HepG2 (cell line): ENCODE results near the gene UBASH3A. TPM values are rescaled to one million over a fixed set of nuclear protein-coding genes. Genes with fewer than 3 reads are reported as not detected.

ENCODE experiments used
- ATAC-seq: fragments of 200-7000 bp; cut with Tn5 transposase; 3 replicates; pipeline ENCODE4 v1.9.1; 2020; ENCODE audit warnings: mild to moderate bottlenecking, moderate library complexity
- BruUV-seq: library from RNA; stranded (reverse); fragments of 400-500 nt; replicated peaks from 2 replicates; lab custom pipeline; 2021; lab: Mats Ljungman, UMichigan
- CTCF ChIA-PET: fragments of 300-600 bp; formaldehyde crosslinking; extraction: SDS; loops from one replicate; lab custom pipeline; 2021; ENCODE audit warnings: low total read pairs, inconsistent platforms, low intra/inter-chr PET ratio; lab: Yijun Ruan, JAX
- POLR2A ChIA-PET: fragments of 350-600 bp; sonication (Branson Sonifier 250); formaldehyde crosslinking; loops from one replicate; lab custom pipeline; 2020; ENCODE audit warnings: antibody characterized with exemption, inconsistent platforms; lab: Yijun Ruan, JAX
- DNase-seq: peaks from one replicate; pipeline ENCODE4 v3.0.0-alpha.2; 2015; ENCODE audit warnings: low spot score
- FAIRE-seq: peaks from 3 replicates; lab custom pipeline; 2011; peaks lifted over from hg19 to GRCh38; lab: Jason Lieb, UNC
- H2AFZ ChIP-seq: one replicate; pipeline ENCODE4 v1.6.1; 2011; ENCODE audit warnings: low read length, inconsistent platforms
- H3K27ac ChIP-seq: fragments of 300-600 bp; 3 replicates; pipeline ENCODE4 v1.8.0; 2011; ENCODE audit warnings: mixed run types, mild to moderate bottlenecking, mixed read lengths, low read length, inconsistent platforms; ENCODE audit not compliant: insufficient read depth; ENCODE audit errors: extremely low read length
- H3K27me3 ChIP-seq, 2 experiments: fragments of 200-600 bp in 1 of 2; 2 replicates in 1 of 2; 3 replicates in 1 of 2; pipeline versions ENCODE4 v1.6.0 to v1.8.0; 2011; ENCODE audit warnings: low read length in 2 of 2, mild to moderate bottlenecking in 2 of 2, moderate library complexity in 2 of 2, inconsistent platforms in 1 of 2; ENCODE audit not compliant: insufficient read depth in 2 of 2, control insufficient read depth in 1 of 2
- H3K36me3 ChIP-seq, 2 experiments: fragments of 200-600 bp in 1 of 2; replicated peaks in 1 of 2; 2 replicates in 1 of 2; 3 replicates in 1 of 2; pipeline versions ENCODE4 v1.5.1 to v1.8.0; 2011; ENCODE audit warnings: low read length in 2 of 2, inconsistent platforms in 1 of 2; ENCODE audit not compliant: insufficient read depth in 2 of 2, control insufficient read depth in 1 of 2
- H3K4me1 ChIP-seq: 2 replicates; pipeline ENCODE4 v1.5.1; 2012; ENCODE audit warnings: low read length, inconsistent platforms; ENCODE audit not compliant: insufficient read depth
- H3K4me2 ChIP-seq: 2 replicates; pipeline ENCODE4 v1.6.0; 2011; ENCODE audit warnings: low read depth, low read length, inconsistent platforms
- H3K4me3 ChIP-seq, 3 experiments: fragments of 200-600 bp in 1 of 3; sonication (generic), shearing (Covaris generic) in 1 of 3; replicated peaks in 1 of 3; 2 replicates each; pipeline ENCODE4 v1.5.1; 2011 to 2016; ENCODE audit warnings: low read length in 3 of 3, inconsistent platforms in 2 of 3, low read depth in 2 of 3, mild to moderate bottlenecking in 2 of 3, control low read depth in 1 of 3, mixed read lengths in 1 of 3; ENCODE audit not compliant: insufficient read depth in 1 of 3
- H3K79me2 ChIP-seq: one replicate; pipeline ENCODE4 v1.6.1; 2011; ENCODE audit warnings: low read length, inconsistent platforms; ENCODE audit not compliant: insufficient read depth
- H3K9ac ChIP-seq: 2 replicates; pipeline ENCODE4 v1.6.0; 2011; ENCODE audit warnings: mild to moderate bottlenecking, low read depth, low read length, inconsistent platforms; ENCODE audit not compliant: insufficient read depth
- H3K9me3 ChIP-seq: 2 replicates; pipeline ENCODE4 v1.5.1; 2012; ENCODE audit warnings: mild to moderate bottlenecking, low read length
- H4K20me1 ChIP-seq: 2 replicates; pipeline ENCODE4 v1.6.0; 2011; ENCODE audit warnings: inconsistent platforms, mild to moderate bottlenecking, low read length, moderate library complexity; ENCODE audit not compliant: insufficient read depth
- DNMT3B ChIP-seq: conservative IDR thresholded peaks from 2 replicates; pipeline ENCODE4 v1.6.1; 2016; ENCODE audit warnings: missing biosample characterization, control low read depth
- ESRRA ChIP-seq: sonication (generic); formaldehyde crosslinking; IDR thresholded peaks from 2 replicates; pipeline ENCODE4 v1.5.1; 2020; ENCODE audit warnings: mild to moderate bottlenecking, low read depth, missing genetic modification reagents
- ETV6 ChIP-seq: sonication (generic); formaldehyde crosslinking; conservative IDR thresholded peaks from 2 replicates; pipeline ENCODE4 v1.4.0; 2020; ENCODE audit warnings: missing genetic modification reagents
- EZH2 ChIP-seq: conservative IDR thresholded peaks from 2 replicates; pipeline ENCODE4 v1.6.1; 2012; ENCODE audit warnings: mild to moderate bottlenecking, low read depth, low read length, moderate library complexity
- HDAC6 ChIP-seq: fragments of 200-600 bp; sonication (generic); IDR thresholded peaks from 2 replicates; pipeline ENCODE4 v1.7.0; 2017; ENCODE audit warnings: mild to moderate bottlenecking, antibody characterized with exemption, low read length, low read depth
- PATZ1 ChIP-seq: sonication (generic); formaldehyde crosslinking; IDR thresholded peaks from 2 replicates; pipeline ENCODE4 v1.4.0; 2020; ENCODE audit warnings: missing genetic modification reagents
- PCBP1 ChIP-seq: fragments of 200-400 bp; formaldehyde crosslinking; IDR thresholded peaks from 2 replicates; pipeline ENCODE4 v1.6.1; 2017; ENCODE audit warnings: mild to moderate bottlenecking, low read depth, low read length, borderline replicate concordance
- RERE ChIP-seq: IDR thresholded peaks from 2 replicates; pipeline ENCODE4 v1.6.1; 2016; ENCODE audit warnings: low read depth, missing genetic modification reagents, missing compliant biosample characterization
- TEAD3 ChIP-seq: optimal IDR thresholded peaks from 2 replicates; pipeline ENCODE3; 2016; ENCODE audit warnings: borderline replicate concordance
- ZNF263 ChIP-seq: sonication (generic); formaldehyde crosslinking; IDR thresholded peaks from 2 replicates; pipeline ENCODE4 v1.4.0; 2020; ENCODE audit warnings: missing genetic modification reagents
- ZNF33B ChIP-seq: sonication (generic); formaldehyde crosslinking; IDR thresholded peaks from 2 replicates; pipeline ENCODE4 v1.5.1; 2020; ENCODE audit warnings: mild to moderate bottlenecking, missing genetic modification reagents
- ZNF484 ChIP-seq: sonication (generic); formaldehyde crosslinking; IDR thresholded peaks from 2 replicates; pipeline ENCODE4 v1.5.1; 2020; ENCODE audit warnings: mild to moderate bottlenecking, low read depth, missing genetic modification reagents, borderline replicate concordance
- ZNF563 ChIP-seq: sonication (generic); formaldehyde crosslinking; IDR thresholded peaks from 2 replicates; pipeline ENCODE4 v1.8.0; 2022; ENCODE audit warnings: mild to moderate bottlenecking, moderate library complexity, missing genetic modification reagents
- WGBS: methylation state at CpG from one replicate; pipeline ENCODE4 v1.1.6; 2017; ENCODE audit warnings: low lambda C conversion rate; 5-methylcytosine and 5-hydroxymethylcytosine counted together
- in situ Hi-C: cut with HindIII; loops from 2 replicates; pipeline ENCODE4 v1.10.0; 2017; ENCODE audit warnings: low pct_unique_long_range_greater_than_20kb; ENCODE audit not compliant: extremely low pct_ligation_motif_present
- intact Hi-C: fragments of 100-400 bp; cut with micrococcal nuclease; formaldehyde crosslinking; loops from one replicate; pipeline ENCODE4 v1.10.0; 2022; ENCODE audit not compliant: unreplicated experiment
- polyA plus RNA-seq, 8 experiments: library from polyadenylated mRNA; depleted of rRNA in 3 of 8; stranded (reverse) in 7 of 8; unstranded in 1 of 8; fragments of >200 nt; fragmentation: Illumina TruSeq in 4 of 8; extraction: Trizol in 4 of 8; gene quantifications; 2 replicates each; pipeline versions ENCODE4 v1.2.1 to v1.2.3, GENCODE V29; 2011 to 2016; ENCODE audit warnings: low read depth in 4 of 8, missing spikeins in 1 of 8, mixed read lengths in 1 of 8; ENCODE audit not compliant: insufficient read depth in 1 of 8
- total RNA-seq, 5 experiments: library from RNA; depleted of rRNA; stranded (reverse); fragments of >200 nt; fragmentation: Illumina TruSeq; extraction: Trizol; gene quantifications; 2 replicates each; pipeline ENCODE4 v1.2.3, GENCODE V29; 2016; ENCODE audit warnings: low read depth in 1 of 5
- TF ChIP-seq, protein P1 (sequence below): sonication (generic); formaldehyde crosslinking; IDR thresholded peaks from 2 replicates; pipeline ENCODE4 v1.8.1; 2023; ENCODE audit warnings: mild to moderate bottlenecking, missing genetic modification reagents

UBASH3A gene
- total and polyA plus RNA-seq, 2 of the 13 experiments (the other 11 are each of a cell fraction or from before 2014, with no cell fraction given): not detected

- TF ChIP-seq RERE (CRISPR knock-in tag): no peak
- TF ChIP-seq ZNF263 (CRISPR knock-in tag): no peak
- TF ChIP-seq DNMT3B (CRISPR knock-in tag): no peak
- TF ChIP-seq, all 625 proteins: peak for 0
Observed at GRCh38 chr21:42495027-42495426, 91.3 kb downstream of the UBASH3A start (continued).

DNA sequence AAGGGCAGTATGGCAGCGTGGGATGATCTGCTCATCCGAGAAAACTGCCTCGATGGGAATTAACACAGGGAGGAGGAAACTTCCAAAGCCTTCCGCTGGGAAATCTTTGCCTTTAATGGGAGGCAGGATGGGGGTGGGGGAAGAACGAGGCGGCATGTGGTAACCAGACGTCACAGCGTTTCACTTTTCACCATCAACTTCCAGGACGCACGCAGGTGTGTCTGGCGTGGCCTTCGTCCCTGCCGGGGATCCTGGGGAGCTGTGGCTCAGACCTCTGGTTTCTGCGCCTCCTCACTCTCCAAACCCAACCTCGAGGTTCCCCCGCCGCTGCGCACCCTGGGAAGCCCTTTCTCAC is 92.0 kb downstream of the UBASH3A start:
- Histone ChIP-seq H3K9me3 (no peaks in the 10 kb centered on the region), H3K27ac (no peak overlapping the region), H3K4me1 (peaks cover 25% of the 10 kb centered on the region), H3K4me3 (peak overlapping the region; percentile 30 to 76 (median 43)), H3K36me3 (no peaks in the 10 kb centered on the region), H3K9ac (no peak overlapping the region), H3K27me3 (peaks cover 0 to 10% of the 10 kb centered on the region in 2 experiments; a peak in 2 of 5 replicates), H2AFZ (no peak overlapping the region), H3K4me2 (peak overlapping the region; percentile 93), H4K20me1 (no peaks in the 10 kb centered on the region), H3K79me2 (no peaks in the 10 kb centered on the region)
- DNase-seq: no peak
- CTCF ChIA-PET: no interaction called here
- no peak; the same call in 2 of the 3 replicates for ATAC-seq
- intact Hi-C loops: no loop called here
- in situ Hi-C loops: no loop called here
- 12% methylated on average over 17 of the region's 18 CpGs for WGBS
- TF ChIP-seq PCBP1: peak; percentile 9; the same call in 1 of the 2 replicates
- no peak for TF ChIP-seq ETV6 (CRISPR knock-in tag)
- no peak for TF ChIP-seq ESRRA (CRISPR knock-in tag)
- 0 out of 2 replicates have a peak, but pooled peaks have one; percentile 50 for TF ChIP-seq EZH2
- TF ChIP-seq ZNF33B (CRISPR knock-in tag): no peak
- TF ChIP-seq PATZ1: no peak
- no peak for TF ChIP-seq ZNF484 (CRISPR knock-in tag)
- TF ChIP-seq ZNF563 (CRISPR knock-in tag): no peak
- no peak for TF ChIP-seq HDAC6
- no peak for TF ChIP-seq TEAD3
- TF ChIP-seq, protein P1, sequence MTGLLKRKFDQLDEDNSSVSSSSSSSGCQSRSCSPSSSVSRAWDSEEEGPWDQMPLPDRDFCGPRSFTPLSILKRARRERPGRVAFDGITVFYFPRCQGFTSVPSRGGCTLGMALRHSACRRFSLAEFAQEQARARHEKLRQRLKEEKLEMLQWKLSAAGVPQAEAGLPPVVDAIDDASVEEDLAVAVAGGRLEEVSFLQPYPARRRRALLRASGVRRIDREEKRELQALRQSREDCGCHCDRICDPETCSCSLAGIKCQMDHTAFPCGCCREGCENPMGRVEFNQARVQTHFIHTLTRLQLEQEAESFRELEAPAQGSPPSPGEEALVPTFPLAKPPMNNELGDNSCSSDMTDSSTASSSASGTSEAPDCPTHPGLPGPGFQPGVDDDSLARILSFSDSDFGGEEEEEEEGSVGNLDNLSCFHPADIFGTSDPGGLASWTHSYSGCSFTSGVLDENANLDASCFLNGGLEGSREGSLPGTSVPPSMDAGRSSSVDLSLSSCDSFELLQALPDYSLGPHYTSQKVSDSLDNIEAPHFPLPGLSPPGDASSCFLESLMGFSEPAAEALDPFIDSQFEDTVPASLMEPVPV (CRISPR knock-in tag): 0 out of 2 replicates have a peak, but pooled peaks have one; percentile 30
- no TSS peak for BruUV-seq
- POLR2A ChIA-PET: no interaction called here
- FAIRE-seq: no peak
